Activated CD4-positive, alpha-beta T cell treated with anti-CD3 and anti-CD28 coated beads, Interleukin-2, amount 10 ng/mL, durations not matched to agents 24 days and 14 days (primary cell): ENCODE measurements around the gene POLR3G. TPM values are rescaled to one million over a fixed set of nuclear protein-coding genes. Genes with fewer than 3 reads are reported as not detected.

Experiments
- total RNA-seq: library from RNA; stranded (reverse); gene quantifications from 2 replicates; pipeline ENCODE4 v1.2.3, GENCODE V29; 2022

Gene POLR3G
- total RNA-seq, 1 donor from 2014 or later: 25.1 TPM

Other genes starting within 250 kb of the POLR3G start
- gene CETN3, start 65.1 kb upstream of the POLR3G start, total RNA-seq: 39.4 and 40.0 TPM in 2 replicates
- gene MBLAC2, start 93 bp upstream of the POLR3G start, total RNA-seq: 6.1 and 6.4 TPM in 2 replicates
- 11.3 and 12.9 TPM in 2 replicates for gene LYSMD3, start 54.7 kb downstream of the POLR3G start, total RNA-seq
- 0.63 TPM in 1 of 2 replicates, not detected in the other for gene ADGRV1, start 83.9 kb downstream of the POLR3G start, total RNA-seq